NCI-H446 treated with DMSO at 0.1 percent for 48 hours (cell line): Measurements from ENCODE around the gene DLG3.

Experiments used
- DNase-seq: peaks from one replicate; lab custom pipeline; 2025; lab: John Stamatoyannopoulos, UW

Gene DLG3

GRCh38 chrX:70525733-70526132, 81.1 kb downstream of the DLG3 start:
- no peak for DNase-seq

- no peak for DNase-seq
These were observed 82.4 kb downstream of the DLG3 start for GRCh38 chrX:70527053-70527452.

DNA sequence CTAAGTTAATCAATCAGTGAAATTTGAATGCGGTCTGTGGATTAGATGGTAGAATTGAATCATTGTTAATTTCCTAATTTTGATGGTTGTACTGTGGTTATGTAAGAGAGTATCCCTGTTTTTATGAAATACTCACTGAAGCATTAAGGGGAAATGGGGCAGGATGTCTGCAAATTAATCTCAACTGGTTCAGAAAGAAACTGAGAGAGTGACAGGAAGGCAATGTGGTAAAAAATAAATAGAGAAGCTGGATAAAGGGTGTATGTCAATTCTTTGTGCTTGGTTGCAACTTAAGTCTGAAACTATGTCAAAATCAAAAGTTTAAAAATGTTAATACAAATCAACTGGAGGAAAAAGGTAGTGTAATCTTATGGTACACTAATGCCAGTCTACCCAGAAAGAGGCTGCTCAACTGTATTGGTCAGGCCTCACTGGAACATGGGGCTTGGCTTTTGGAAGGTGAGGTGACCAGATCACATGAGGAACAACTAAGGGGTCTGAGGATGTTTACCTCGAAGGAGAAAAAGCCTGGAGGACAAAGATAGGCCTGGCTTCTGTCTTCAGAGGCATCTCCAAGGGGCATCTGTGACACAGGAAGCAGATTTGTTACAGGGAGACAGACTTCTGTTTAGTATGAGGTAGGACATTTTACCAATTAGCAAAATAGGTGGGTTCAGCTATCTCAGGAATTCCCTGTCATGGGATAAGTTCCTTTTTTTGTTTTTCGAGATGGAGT, 83.1 kb downstream of the DLG3 start:
- DNase-seq = no peak

GRCh38 chrX:70535198-70535597, 90.6 kb downstream of the DLG3 start:
- no peak for DNase-seq

- DNase-seq = no peak
These were observed 104.8 kb downstream of the DLG3 start for GRCh38 chrX:70549429-70549828.

DNA sequence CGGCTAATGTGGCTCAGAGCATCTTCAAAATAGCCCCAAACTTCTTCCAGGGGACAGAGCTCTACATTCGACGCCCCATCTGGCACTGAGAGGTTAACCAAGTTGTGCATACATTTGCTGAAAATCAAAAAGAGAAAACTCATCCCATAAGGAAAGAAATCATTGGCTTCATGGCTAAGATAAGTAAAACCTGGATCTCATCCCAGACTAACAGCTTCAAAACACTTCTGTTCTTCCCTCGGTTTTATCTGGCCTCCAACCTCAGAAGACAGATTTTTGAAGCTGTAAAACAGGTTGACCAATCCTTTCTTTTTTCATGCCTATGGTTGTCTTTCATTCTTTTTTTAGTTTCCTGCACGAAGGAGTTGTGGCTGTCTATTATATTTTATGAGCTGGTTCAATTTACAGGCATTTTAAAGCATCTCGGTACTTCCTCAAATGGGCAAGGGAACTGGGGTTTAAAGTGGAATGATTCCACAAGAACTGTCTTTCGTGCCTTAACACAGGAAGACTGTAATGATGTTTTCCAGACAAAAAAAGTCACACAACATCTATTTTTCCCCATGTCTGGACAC, 107.6 kb downstream of the DLG3 start:
- no peak for DNase-seq

DNA sequence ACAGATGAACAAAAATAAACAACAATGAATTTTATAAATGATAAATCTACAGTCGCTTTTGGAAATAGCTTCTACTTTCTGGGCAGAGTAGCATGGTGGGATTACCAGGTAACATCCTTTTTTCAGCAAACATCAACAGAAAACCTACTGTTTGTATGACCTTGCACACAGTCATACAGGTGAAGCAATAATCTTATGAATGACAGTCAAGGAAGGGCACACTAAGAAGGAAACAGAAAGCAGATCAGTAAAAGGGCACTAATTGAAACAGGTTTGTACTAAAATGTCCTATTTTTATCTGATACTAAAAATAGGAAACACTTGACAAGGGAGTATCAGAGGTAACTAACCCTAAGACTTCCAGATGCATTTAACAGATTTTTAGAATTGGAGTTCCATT, 108.9 kb downstream of the DLG3 start:
- no peak for DNase-seq

DNA sequence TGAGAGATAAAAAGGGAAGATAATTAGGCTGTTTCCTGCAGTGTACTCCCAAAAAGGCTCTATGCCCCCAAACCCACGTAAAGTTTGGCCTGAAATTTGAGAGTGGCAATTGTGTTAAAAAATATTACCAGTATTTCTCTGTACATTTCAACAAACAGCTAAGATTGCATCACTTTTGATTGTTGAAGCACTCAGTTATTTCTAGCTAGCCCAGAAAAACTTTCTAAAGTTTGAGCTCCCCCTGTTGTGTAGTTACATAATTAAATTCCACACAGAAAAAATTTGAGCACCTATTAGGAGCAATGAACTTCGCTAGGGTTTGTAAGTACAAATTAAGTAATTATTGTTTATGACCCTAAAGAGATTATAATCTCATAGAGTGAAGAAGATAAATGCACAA, 109.4 kb downstream of the DLG3 start:
- DNase-seq = no peak

- no peak for DNase-seq
These were observed 109.9 kb downstream of the DLG3 start for GRCh38 chrX:70554523-70554922.

- no peak for DNase-seq
These were observed 110.3 kb downstream of the DLG3 start for GRCh38 chrX:70554948-70555347.
